ENCODE measurements around the gene STRIP2. TPM values are rescaled to one million over a fixed set of nuclear protein-coding genes. Genes with fewer than 3 reads are reported as not detected.

The STRIP2 gene
- total RNA-seq, 4 donors from 2014 or later = 14.3 to 43.9 (median 24.7) TPM

DNA sequence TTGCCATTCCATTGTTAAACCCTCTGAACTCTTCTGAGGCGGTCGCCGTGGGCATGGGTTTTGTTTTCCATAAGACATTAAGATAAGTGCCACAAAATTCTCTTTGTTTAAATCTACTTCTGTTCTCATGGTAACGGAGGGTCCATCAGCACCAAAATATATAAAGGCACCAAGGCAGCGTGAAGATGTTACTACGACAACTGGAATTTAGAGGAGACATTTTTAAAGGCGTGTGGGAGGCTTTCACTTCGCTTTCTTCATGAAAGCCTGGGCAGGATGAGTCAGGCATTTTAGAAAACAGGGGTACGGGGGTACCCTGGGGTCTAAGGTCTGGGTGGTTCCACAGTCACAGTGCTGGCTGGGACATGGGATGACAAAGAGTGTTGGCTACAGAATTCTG lies 102.1 kb downstream of the STRIP2 start:
- no peak for TF ChIP-seq POLR2A (IDR thresholded peaks at IDR 0.05)
- intact Hi-C loops (cut with DNase I; ENCODE audit: low total_unique reads) = no loop called here
- ATAC-seq (no peak), DNase-seq (no peak)
- H3K9me3 ChIP-seq = no peaks in the 10 kb centered on the region
- no peak overlapping the region for H3K4me3 ChIP-seq
- no peak overlapping the region for H3K27ac ChIP-seq
- in situ Hi-C loops (cut with MboI; ENCODE audit: low sequenced_read_pairs in 4 of 4) = no loop called here
- H3K4me1 ChIP-seq = no peaks in the 10 kb centered on the region
- H3K27me3 ChIP-seq = no peaks in the 10 kb centered on the region
- no peaks in the 10 kb centered on the region for H3K36me3 ChIP-seq

Other genes with a start within 250 kb of the STRIP2 start
- 1 to 10 TPM; 1.1 to 1.6 (median 1.2) TPM for gene SMO, start 245.8 kb upstream of the STRIP2 start, total RNA-seq
- 10 to 100 TPM; 22.7 to 41.0 (median 35.7) TPM for gene AHCYL2, start 209.4 kb upstream of the STRIP2 start, total RNA-seq
- not detected for gene SMKR1, start 68.1 kb downstream of the STRIP2 start, total RNA-seq
- 10 to 100 TPM; 11.3 to 26.3 (median 18.0) TPM for gene NRF1, start 177.3 kb downstream of the STRIP2 start, total RNA-seq

All from gastrocnemius medialis (tissue), 4 donors.